Measurements from ENCODE around the gene ZNF236. TPM values are rescaled to one million over a fixed set of nuclear protein-coding genes. Genes with fewer than 3 reads are reported as not detected.

Gene ZNF236
- total and polyA plus RNA-seq, 2 donors (not counting 1 experiment from before 2014, with no cell fraction given) = 8.9 to 39.5 TPM

- H3K4me3 ChIP-seq (ENCODE audit: control extremely low read depth in 1 of 5, extremely low read depth in 1 of 5, insufficient read depth in 1 of 5, low read depth in 2 of 5, low read length in 4 of 5) = no peak overlapping the region
- WGBS (ENCODE audit: insufficient coverage) = 100% methylated on average over 4 of the region's 5 CpGs
Measured at GRCh38 chr18:76892832-76893231, 70.5 kb downstream of the ZNF236 start.

GRCh38 chr18:76894566-76895346, 72.4 kb downstream of the ZNF236 start:
- Mint-ChIP-seq H3K4me3 (no peak overlapping the region), H3K9me3 (ENCODE audit: insufficient read depth) (no peaks in the 10 kb centered on the region), H3K4me1 (no peaks in the 10 kb centered on the region), H3K27me3 (no peaks in the 10 kb centered on the region), H3K27ac (no peak overlapping the region)
- Histone ChIP-seq H3K79me2 (ENCODE audit: control insufficient read depth, insufficient read depth, low read length) (no peaks in the 10 kb centered on the region), H3K27ac (ENCODE audit: low read length in 2 of 2) (no peak overlapping the region), H2AFZ (ENCODE audit: insufficient read depth, low read depth, low read length, poor library complexity, severe bottlenecking) (no peak overlapping the region), H3K9ac (ENCODE audit: low read length) (no peak overlapping the region), H4K20me1 (ENCODE audit: control insufficient read depth, insufficient read depth, low read length, poor library complexity, severe bottlenecking) (no peaks in the 10 kb centered on the region), H3K36me3 (replicated peaks in 1 of 2; ENCODE audit: control extremely low read depth in 1 of 2, control insufficient read depth in 1 of 2, extremely low read depth in 1 of 2, insufficient read depth in 2 of 2, low read length in 1 of 2) (peaks cover 20 to 46% of the 10 kb centered on the region in 2 experiments), H3K4me2 (replicated peaks; ENCODE audit: low read depth, low read length, poor library complexity, severe bottlenecking) (no peak overlapping the region), H3K4me1 (ENCODE audit: control insufficient read depth in 2 of 2, insufficient read depth in 2 of 2, low read length in 2 of 2) (no peaks in the 10 kb centered on the region), H3K4me3 (ENCODE audit: control extremely low read depth in 1 of 5, extremely low read depth in 1 of 5, insufficient read depth in 1 of 5, low read depth in 2 of 5, low read length in 4 of 5) (no peak overlapping the region), H3K9me3 (ENCODE audit: control extremely low read depth in 1 of 3, control insufficient read depth in 2 of 3, insufficient read depth in 1 of 3, low read length in 2 of 3) (peaks cover 0 to 2% (median 0%) of the 10 kb centered on the region in 3 donors), H3K27me3 (replicated peaks in 1 of 4; ENCODE audit: control extremely low read depth in 1 of 4, control insufficient read depth in 3 of 4, insufficient read depth in 4 of 4, low read length in 3 of 4) (no peaks in the 10 kb centered on the region)
- CTCF ChIA-PET = no interaction called here
- POLR2A ChIA-PET = no interaction called here
- WGBS (ENCODE audit: insufficient coverage) = 99% methylated on average over 37 of the region's 37 CpGs
- ATAC-seq (ENCODE audit: low read depth) (no peak), DNase-seq (no peak)
- TF ChIP-seq EZH2 (IDR thresholded peaks at IDR 0.05; ENCODE audit: borderline replicate concordance, insufficient read depth, low read depth, low read length, poor library complexity, severe bottlenecking) (no peak), CTCF (IDR thresholded peaks at IDR 0.05) (no peak)
- intact Hi-C loops (cut with micrococcal nuclease) = no loop called here

More at GRCh38 chr18:76892832-76893231, 70.5 kb downstream of the ZNF236 start:
- no peak overlapping the region for H2AFZ ChIP-seq (ENCODE audit: insufficient read depth, low read depth, low read length, poor library complexity, severe bottlenecking)
- ChIA-PET CTCF (interaction anchor here (1.0 kb wide), 1 partner anchor 90 kb away, joined by 3 read pairs; no protein-coding TSS in a partner anchor), POLR2A (no interaction called here)
- H3K79me2 ChIP-seq (ENCODE audit: control insufficient read depth, insufficient read depth, low read length) = no peaks in the 10 kb centered on the region
- no peaks in the 10 kb centered on the region for H4K20me1 ChIP-seq (ENCODE audit: control insufficient read depth, insufficient read depth, low read length, poor library complexity, severe bottlenecking)
- H3K36me3 ChIP-seq (replicated peaks in 1 of 2; ENCODE audit: control extremely low read depth in 1 of 2, control insufficient read depth in 1 of 2, extremely low read depth in 1 of 2, insufficient read depth in 2 of 2, low read length in 1 of 2) = peaks cover 21 to 47% of the 10 kb centered on the region in 2 experiments
- Mint-ChIP-seq H3K27me3 (no peaks in the 10 kb centered on the region), H3K4me3 (no peak overlapping the region), H3K9me3 (ENCODE audit: insufficient read depth) (no peaks in the 10 kb centered on the region), H3K4me1 (no peaks in the 10 kb centered on the region), H3K27ac (no peak overlapping the region)
- no peaks in the 10 kb centered on the region for H3K4me1 ChIP-seq (ENCODE audit: control insufficient read depth in 2 of 2, insufficient read depth in 2 of 2, low read length in 2 of 2)
- peaks cover 0 to 2% (median 0%) of the 10 kb centered on the region in 3 donors for H3K9me3 ChIP-seq (ENCODE audit: control extremely low read depth in 1 of 3, control insufficient read depth in 2 of 3, insufficient read depth in 1 of 3, low read length in 2 of 3)
- no peak for TF ChIP-seq EZH2 (IDR thresholded peaks at IDR 0.05; ENCODE audit: borderline replicate concordance, insufficient read depth, low read depth, low read length, poor library complexity, severe bottlenecking)
- ATAC-seq (ENCODE audit: low read depth) = no peak
- DNase-seq = no peak
- no peaks in the 10 kb centered on the region for H3K27me3 ChIP-seq (replicated peaks in 1 of 4; ENCODE audit: control extremely low read depth in 1 of 4, control insufficient read depth in 3 of 4, insufficient read depth in 4 of 4, low read length in 3 of 4)
- no peak overlapping the region for H3K4me2 ChIP-seq (replicated peaks; ENCODE audit: low read depth, low read length, poor library complexity, severe bottlenecking)
- no peak overlapping the region for H3K27ac ChIP-seq (ENCODE audit: low read length in 2 of 2)
- intact Hi-C loops (cut with micrococcal nuclease) = no loop called here
- H3K9ac ChIP-seq (ENCODE audit: low read length) = no peak overlapping the region
